ENCODE results near the gene VKORC1L1.

DNA sequence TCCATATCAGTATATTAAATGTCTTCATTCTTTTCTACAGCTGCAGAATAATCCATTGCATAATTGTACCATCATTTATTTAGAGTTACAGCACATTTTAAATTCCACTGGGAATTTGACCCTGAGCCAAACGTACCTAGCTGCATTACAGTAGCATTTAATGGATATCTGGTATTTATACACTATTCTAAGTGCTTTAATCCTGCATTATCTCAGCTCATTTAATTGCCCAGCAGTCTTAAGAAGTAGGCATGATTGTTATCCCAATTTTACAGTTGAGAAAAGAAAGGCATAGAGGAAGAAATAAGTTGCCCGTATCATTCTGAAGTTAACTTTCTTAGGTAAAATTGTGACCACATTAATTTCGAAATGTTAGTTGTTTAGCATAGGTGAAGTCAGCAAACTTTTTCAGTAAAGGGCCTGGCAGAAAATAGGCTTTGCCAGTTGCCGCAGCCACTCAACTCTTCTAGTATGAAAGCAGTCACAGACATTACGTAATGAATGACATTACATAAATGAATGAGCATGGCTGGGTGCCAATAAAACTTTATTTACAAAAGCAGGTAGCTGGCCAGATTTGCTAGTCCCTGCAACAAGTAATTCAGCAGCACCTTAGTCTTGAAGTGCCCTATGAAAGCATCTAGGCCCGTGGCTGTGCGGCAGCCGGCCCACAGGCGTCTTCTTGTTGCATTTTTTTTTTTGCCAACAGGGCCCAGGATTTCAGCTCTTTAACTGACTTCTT lies 79.1 kb downstream of the VKORC1L1 start:
- TF ChIP-seq, protein P1, sequence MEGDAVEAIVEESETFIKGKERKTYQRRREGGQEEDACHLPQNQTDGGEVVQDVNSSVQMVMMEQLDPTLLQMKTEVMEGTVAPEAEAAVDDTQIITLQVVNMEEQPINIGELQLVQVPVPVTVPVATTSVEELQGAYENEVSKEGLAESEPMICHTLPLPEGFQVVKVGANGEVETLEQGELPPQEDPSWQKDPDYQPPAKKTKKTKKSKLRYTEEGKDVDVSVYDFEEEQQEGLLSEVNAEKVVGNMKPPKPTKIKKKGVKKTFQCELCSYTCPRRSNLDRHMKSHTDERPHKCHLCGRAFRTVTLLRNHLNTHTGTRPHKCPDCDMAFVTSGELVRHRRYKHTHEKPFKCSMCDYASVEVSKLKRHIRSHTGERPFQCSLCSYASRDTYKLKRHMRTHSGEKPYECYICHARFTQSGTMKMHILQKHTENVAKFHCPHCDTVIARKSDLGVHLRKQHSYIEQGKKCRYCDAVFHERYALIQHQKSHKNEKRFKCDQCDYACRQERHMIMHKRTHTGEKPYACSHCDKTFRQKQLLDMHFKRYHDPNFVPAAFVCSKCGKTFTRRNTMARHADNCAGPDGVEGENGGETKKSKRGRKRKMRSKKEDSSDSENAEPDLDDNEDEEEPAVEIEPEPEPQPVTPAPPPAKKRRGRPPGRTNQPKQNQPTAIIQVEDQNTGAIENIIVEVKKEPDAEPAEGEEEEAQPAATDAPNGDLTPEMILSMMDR (IDR thresholded peaks at IDR 0.05; ENCODE audit: low read depth, low read length): no peak
- TF ChIP-seq EZH2phosphoT487 (IDR thresholded peaks at IDR 0.05; ENCODE audit: low read depth): no peak

Measured in OCI-LY3 (cell line).